ENCODE data around the gene CCDC126.

CCDC126 gene

GRCh38 chr7:23654508-23654907, 57.3 kb downstream of the CCDC126 start:
- ATAC-seq = peak; percentile 54

GRCh38 chr7:23655433-23655832, 58.3 kb downstream of the CCDC126 start:
- no peak for ATAC-seq
- no peak for TF ChIP-seq ISL1 (CRISPR knock-in tag; IDR thresholded peaks at IDR 0.05)
- TF ChIP-seq POU6F1 (CRISPR knock-in tag; IDR thresholded peaks at IDR 0.05; ENCODE audit: borderline replicate concordance, low read depth) = no peak
- TF ChIP-seq ESRRG (CRISPR knock-in tag; IDR thresholded peaks at IDR 0.05) = no peak
- TF ChIP-seq TOX (CRISPR knock-in tag; IDR thresholded peaks at IDR 0.05; ENCODE audit: borderline replicate concordance) = no peak
- no peak for TF ChIP-seq ZFP3 (CRISPR knock-in tag; IDR thresholded peaks at IDR 0.05)
- no peak for TF ChIP-seq ZNF8 (CRISPR knock-in tag; IDR thresholded peaks at IDR 0.05)
- TF ChIP-seq CREB5 (CRISPR knock-in tag; IDR thresholded peaks at IDR 0.05; ENCODE audit: low read depth) = no peak
- TF ChIP-seq GLIS3 (CRISPR knock-in tag; IDR thresholded peaks at IDR 0.05) = no peak
- TF ChIP-seq PATZ1 (CRISPR knock-in tag; IDR thresholded peaks at IDR 0.05; ENCODE audit: borderline replicate concordance) = no peak
- TF ChIP-seq OSR1 (CRISPR knock-in tag; IDR thresholded peaks at IDR 0.05) = no peak

More at GRCh38 chr7:23654508-23654907, 57.3 kb downstream of the CCDC126 start:
- TF ChIP-seq TCF4 (CRISPR knock-in tag; IDR thresholded peaks at IDR 0.05; ENCODE audit: borderline replicate concordance) = no peak
- no peak for TF ChIP-seq ESRRG (CRISPR knock-in tag; IDR thresholded peaks at IDR 0.05)
- TF ChIP-seq CREB5 (CRISPR knock-in tag; IDR thresholded peaks at IDR 0.05; ENCODE audit: low read depth) = no peak
- TF ChIP-seq PPARA (CRISPR knock-in tag; IDR thresholded peaks at IDR 0.05; ENCODE audit: borderline replicate concordance) = no peak
- no peak for TF ChIP-seq GLIS3 (CRISPR knock-in tag; IDR thresholded peaks at IDR 0.05)
- no peak for TF ChIP-seq ZC3H10 (CRISPR knock-in tag; IDR thresholded peaks at IDR 0.05)
- TF ChIP-seq POU6F1 (CRISPR knock-in tag; IDR thresholded peaks at IDR 0.05; ENCODE audit: borderline replicate concordance, low read depth) = no peak
- TF ChIP-seq ZNF8 (CRISPR knock-in tag; IDR thresholded peaks at IDR 0.05) = no peak

GRCh38 chr7:23658831-23659427, 61.7 kb downstream of the CCDC126 start:
- TF ChIP-seq ZNF8 (CRISPR knock-in tag; IDR thresholded peaks at IDR 0.05) (no peak), ZNF565 (CRISPR knock-in tag; conservative IDR thresholded peaks at IDR 0.05; ENCODE audit: low read depth) (no peak)

GRCh38 chr7:23661385-23661784, 64.2 kb downstream of the CCDC126 start:
- no peak for ATAC-seq
- TF ChIP-seq TOX (CRISPR knock-in tag; IDR thresholded peaks at IDR 0.05; ENCODE audit: borderline replicate concordance) = no peak
- no peak for TF ChIP-seq TCF4 (CRISPR knock-in tag; IDR thresholded peaks at IDR 0.05; ENCODE audit: borderline replicate concordance)
- no peak for TF ChIP-seq ZC3H10 (CRISPR knock-in tag; IDR thresholded peaks at IDR 0.05)
- TF ChIP-seq SNAI2 (CRISPR knock-in tag; IDR thresholded peaks at IDR 0.05) = no peak
- TF ChIP-seq PPARA (CRISPR knock-in tag; IDR thresholded peaks at IDR 0.05; ENCODE audit: borderline replicate concordance) = no peak
- no peak for TF ChIP-seq CSDC2 (CRISPR knock-in tag; IDR thresholded peaks at IDR 0.05)
- no peak for TF ChIP-seq ZNF70 (CRISPR knock-in tag; IDR thresholded peaks at IDR 0.05)
- no peak for TF ChIP-seq ZFP3 (CRISPR knock-in tag; IDR thresholded peaks at IDR 0.05)

More at GRCh38 chr7:23658831-23659427, 61.7 kb downstream of the CCDC126 start:
- ATAC-seq = no peak
